Psoas muscle (tissue), 8 donors: Measurements from ENCODE around the gene CEMP1. TPM values are rescaled to one million over a fixed set of nuclear protein-coding genes. Genes with fewer than 3 reads are reported as not detected.
A peak's percentile ranks its signal among the peaks of the same experiment; 100 is the strongest.

Experiments
- ATAC-seq, 4 donors: fragments of 200-7000 bp; cut with Tn5 transposase; one replicate each; pipeline ENCODE4 v1.9.1; 2020; ENCODE audit warnings: moderate library complexity in 3 of 4, mild to moderate bottlenecking in 2 of 4
- DNase-seq, 2 donors: peaks; one replicate each; pipeline ENCODE4 v3.0.0-alpha.2; 2020
- H3K27ac ChIP-seq: fragments of 200-600 bp; one replicate; pipeline ENCODE4 v1.8.0; 2022
- H3K27me3 ChIP-seq, 3 donors: fragments of 200-600 bp in 1 of 3; one replicate each; pipeline versions ENCODE4 v1.6.1 to v1.8.0; 2013 to 2022; ENCODE audit warnings: low read length in 2 of 3, mild to moderate bottlenecking in 2 of 3, moderate library complexity in 1 of 3; ENCODE audit not compliant: insufficient read depth in 3 of 3
- H3K36me3 ChIP-seq, 2 donors: fragments of 200-600 bp in 1 of 2; one replicate each; pipeline versions ENCODE4 v1.6.1 to v1.8.0; 2013 to 2022; ENCODE audit warnings: low read depth in 1 of 2, mild to moderate bottlenecking in 1 of 2, moderate library complexity in 1 of 2; ENCODE audit not compliant: insufficient read depth in 1 of 2
- H3K4me1 ChIP-seq: fragments of 200-600 bp; one replicate; pipeline ENCODE4 v1.8.0; 2022
- H3K4me3 ChIP-seq: fragments of 200-600 bp; one replicate; pipeline ENCODE4 v1.8.0; 2022; ENCODE audit warnings: mild to moderate bottlenecking
- H3K9me3 ChIP-seq: fragments of 200-600 bp; one replicate; pipeline ENCODE4 v1.8.0; 2022
- whole genome bisulfite sequencing, 3 donors: extraction: QIAGEN DNeasy Blood & Tissue Kit; methylation state at CpG; one replicate each; pipeline versions ENCODE4 v1.1.6 to v1.1.7; 2013; 5-methylcytosine and 5-hydroxymethylcytosine counted together
- intact Hi-C, 2 donors: fragments of 100-400 bp; cut with DNase I; formaldehyde crosslinking; loops; one replicate each; pipeline versions ENCODE4 v1.11.0 to v1.14.2; 2022
- polyA plus RNA-seq, 3 donors: library from polyadenylated mRNA; stranded (reverse); fragments of 200-250 nt; gene quantifications; one replicate each; pipeline ENCODE4 v1.2.3, GENCODE V29; 2013
- total RNA-seq, 4 donors: library from RNA; stranded (reverse); fragmentation: NEBNext Ultra II Directional in 2 of 4; extraction: Animal tissue kit (Norgen Biotek cat#: 25700) in 2 of 4; gene quantifications; one replicate each; pipeline versions ENCODE4 v1.2.1 to v1.2.4, GENCODE V29; 2021 to 2023
- TF ChIP-seq, protein P1 (sequence below): fragments of 200-600 bp; IDR thresholded peaks from one replicate; pipeline ENCODE4 v1.8.0; 2022; ENCODE audit warnings: antibody characterized with exemption
- donor health status: healthy with polysubstance abuse.
- donor health status: DM: no; HTN: no; CAD: no; lungs with moderate emphysema.
- donor health status: Bipolar disorder and iron deficiency.
- donor health status: healthy.
- donor health status: DM: yes; HTN: yes; CAD: no.
- donor health status: DM: no; HTN: no; CAD: no.
- donor health status: DM: no; HTN: no; CAD: no.
- donor health status: DM: yes; HTN: yes; CAD: no.

CEMP1 gene
- total and polyA plus RNA-seq, 7 donors = 0.16 to 0.32 (median 0.20) TPM; not detected in 3

DNA sequence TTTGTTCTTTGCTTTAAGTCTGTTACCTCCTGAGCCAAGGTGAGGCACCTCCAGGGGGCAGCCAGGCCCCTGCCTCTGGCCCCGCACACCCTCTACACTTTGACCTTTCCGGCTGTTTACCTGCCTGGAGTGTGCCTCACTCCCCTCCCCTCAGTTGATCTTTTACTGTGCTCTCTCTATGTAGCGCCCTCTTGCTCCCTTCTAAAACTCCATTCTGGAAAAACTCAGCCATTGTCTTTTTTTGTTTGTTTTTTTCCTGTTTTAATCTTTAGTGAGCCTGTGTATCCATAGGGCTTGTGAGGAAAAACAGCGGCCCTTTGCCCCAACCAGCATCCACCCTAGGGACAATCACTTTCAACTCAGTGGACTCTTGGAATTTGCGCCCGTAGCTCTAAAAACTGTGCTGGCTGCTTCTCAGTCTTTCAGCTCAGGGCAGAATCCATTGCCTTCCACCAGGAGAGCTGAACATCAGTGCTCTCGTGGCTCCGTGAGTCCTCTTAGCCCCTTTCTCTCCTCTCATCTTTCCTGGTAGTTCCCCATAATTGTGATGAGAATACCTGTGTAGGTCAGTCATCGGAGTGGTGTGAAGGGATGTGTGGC lies 6.8 kb downstream of the CEMP1 start:
- 95 to 96% (median 96%) methylated on average over 9 of the region's 9 CpGs for WGBS, 3 donors
- DNase-seq = no peak
- H3K9me3 ChIP-seq = no peaks in the 10 kb centered on the region

DNA sequence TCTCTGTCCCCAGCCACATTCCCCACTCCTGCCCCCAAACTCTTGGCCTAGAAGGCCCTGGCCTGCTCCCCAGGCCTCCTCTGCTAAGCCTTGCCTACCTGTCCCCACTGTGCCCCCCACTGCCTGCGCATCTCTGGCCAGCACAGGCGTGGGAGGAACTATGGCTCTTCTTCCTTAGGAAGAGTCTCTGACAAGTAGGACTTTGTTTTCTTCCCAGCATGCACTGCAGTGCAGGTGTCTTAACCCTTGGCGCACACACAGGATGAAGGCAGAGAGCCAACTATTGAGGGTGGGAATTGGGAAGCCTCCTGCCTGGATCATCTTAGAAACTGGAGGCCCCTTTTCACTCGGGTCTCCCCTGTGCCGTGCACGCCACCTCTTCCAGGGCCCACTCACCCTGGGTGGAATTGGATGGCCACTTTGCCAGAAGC lies 7.4 kb downstream of the CEMP1 start:
- intact Hi-C loops = no loop called here
- TF ChIP-seq, protein P1, sequence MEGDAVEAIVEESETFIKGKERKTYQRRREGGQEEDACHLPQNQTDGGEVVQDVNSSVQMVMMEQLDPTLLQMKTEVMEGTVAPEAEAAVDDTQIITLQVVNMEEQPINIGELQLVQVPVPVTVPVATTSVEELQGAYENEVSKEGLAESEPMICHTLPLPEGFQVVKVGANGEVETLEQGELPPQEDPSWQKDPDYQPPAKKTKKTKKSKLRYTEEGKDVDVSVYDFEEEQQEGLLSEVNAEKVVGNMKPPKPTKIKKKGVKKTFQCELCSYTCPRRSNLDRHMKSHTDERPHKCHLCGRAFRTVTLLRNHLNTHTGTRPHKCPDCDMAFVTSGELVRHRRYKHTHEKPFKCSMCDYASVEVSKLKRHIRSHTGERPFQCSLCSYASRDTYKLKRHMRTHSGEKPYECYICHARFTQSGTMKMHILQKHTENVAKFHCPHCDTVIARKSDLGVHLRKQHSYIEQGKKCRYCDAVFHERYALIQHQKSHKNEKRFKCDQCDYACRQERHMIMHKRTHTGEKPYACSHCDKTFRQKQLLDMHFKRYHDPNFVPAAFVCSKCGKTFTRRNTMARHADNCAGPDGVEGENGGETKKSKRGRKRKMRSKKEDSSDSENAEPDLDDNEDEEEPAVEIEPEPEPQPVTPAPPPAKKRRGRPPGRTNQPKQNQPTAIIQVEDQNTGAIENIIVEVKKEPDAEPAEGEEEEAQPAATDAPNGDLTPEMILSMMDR = no peak
- Histone ChIP-seq H3K36me3 (peaks cover 0 to 66% of the 10 kb centered on the region in 2 donors), H3K4me3 (no peak overlapping the region), H3K27me3 (no peaks in the 10 kb centered on the region), H3K9me3 (no peaks in the 10 kb centered on the region), H3K4me1 (peaks cover 21% of the 10 kb centered on the region), H3K27ac (no peak overlapping the region)
- no peak for DNase-seq
- no peak for ATAC-seq
- 88 to 91% (median 89%) methylated on average over 6 of the region's 6 CpGs for WGBS, 3 donors

More for the DNA sequence above, 6.8 kb downstream of the CEMP1 start:
- Histone ChIP-seq H3K27ac (no peak overlapping the region), H3K4me1 (peaks cover 15% of the 10 kb centered on the region), H3K27me3 (no peaks in the 10 kb centered on the region), H3K4me3 (no peak overlapping the region), H3K36me3 (peaks cover 0 to 69% of the 10 kb centered on the region in 2 donors)
- no peak for ATAC-seq
- intact Hi-C loops = no loop called here
- TF ChIP-seq, protein P1 = no peak

DNA sequence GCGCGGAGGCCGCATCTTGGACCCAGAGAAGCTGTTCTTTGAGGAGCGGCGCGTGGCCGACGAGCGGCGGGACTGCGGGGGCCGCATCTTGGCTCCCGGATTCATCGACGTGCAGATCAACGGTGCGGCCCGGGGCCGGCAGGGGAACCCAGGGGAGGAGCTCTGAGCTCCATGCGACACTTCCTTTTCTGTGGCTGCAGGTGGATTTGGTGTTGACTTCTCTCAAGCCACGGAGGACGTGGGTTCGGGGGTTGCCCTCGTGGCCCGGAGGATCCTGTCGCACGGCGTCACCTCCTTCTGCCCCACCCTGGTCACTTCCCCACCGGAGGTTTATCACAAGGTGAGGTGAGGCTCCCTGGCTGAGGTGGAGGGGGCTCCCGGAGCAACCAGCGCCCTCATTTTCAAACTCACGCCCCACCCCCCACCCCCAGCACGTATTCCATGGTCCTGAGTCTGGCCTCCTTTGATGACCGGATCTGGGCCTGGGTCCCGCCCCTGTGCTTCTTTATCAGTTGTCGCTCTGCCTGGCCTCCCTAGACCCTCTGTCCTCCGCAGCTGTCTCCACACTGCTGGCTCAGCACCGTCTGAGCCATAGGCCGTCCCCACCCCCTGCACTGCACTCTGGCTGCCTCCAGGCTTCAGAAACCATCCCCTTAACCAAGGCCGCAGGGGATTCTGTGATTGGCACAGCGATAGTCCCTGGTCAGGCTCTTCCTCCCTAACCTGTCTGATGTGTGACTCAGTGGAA lies 10.2 kb downstream of the CEMP1 start:
- ATAC-seq (no peak), DNase-seq (peak; percentile 37 to 67)
- peak overlapping the region; percentile 73 for H3K4me3 ChIP-seq
- TF ChIP-seq, protein P1 = no peak
- no peaks in the 10 kb centered on the region for H3K9me3 ChIP-seq
- H3K36me3 ChIP-seq = peaks cover 0 to 46% of the 10 kb centered on the region in 2 donors
- peaks cover 48% of the 10 kb centered on the region for H3K4me1 ChIP-seq
- peak overlapping the region; percentile 95 for H3K27ac ChIP-seq
- WGBS, 3 donors = 22 to 28% (median 24%) methylated on average over 39 to 41 of the region's 41 CpGs
- intact Hi-C loops = no loop called here
- H3K27me3 ChIP-seq = no peaks in the 10 kb centered on the region

DNA sequence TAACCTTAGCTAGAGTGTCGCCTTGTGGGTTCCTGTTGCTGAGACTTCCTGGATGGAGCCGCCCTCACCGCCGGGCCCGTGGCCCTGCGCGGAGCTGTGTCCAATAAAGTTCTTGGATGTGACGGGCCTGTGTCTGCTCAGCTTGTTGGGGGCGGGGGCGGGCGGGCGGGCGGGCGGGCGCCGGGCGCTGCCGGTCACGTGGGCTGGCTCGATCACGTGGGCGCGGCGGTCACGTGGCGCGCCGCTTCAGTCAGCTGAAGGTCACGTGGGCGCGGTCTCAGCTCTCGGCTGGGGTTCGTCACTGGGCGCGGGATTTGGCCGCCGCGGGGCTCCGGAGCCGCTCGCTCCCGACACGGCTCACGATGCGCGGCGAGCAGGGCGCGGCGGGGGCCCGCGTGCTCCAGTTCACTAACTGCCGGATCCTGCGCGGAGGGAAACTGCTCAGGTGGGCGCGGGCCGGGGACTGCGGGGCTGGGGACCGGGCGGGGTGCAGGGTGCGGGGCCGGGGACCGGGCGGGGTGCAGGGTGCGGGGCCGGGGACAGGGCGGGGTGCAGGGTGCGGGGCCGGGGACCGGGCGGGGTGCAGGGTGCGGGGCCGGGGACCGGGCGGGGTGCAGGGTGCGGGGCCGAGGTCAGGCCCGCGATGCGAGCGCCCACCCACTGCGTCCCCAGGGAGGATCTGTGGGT lies 11.0 kb downstream of the CEMP1 start, which contains the start of gene AMDHD2:
Gene AMDHD2 (plus strand): TSS at position 275 of the 687 bp plus-strand sequence. CDS start 88 bp downstream, at position 363.
- Histone ChIP-seq H3K27me3 (no peaks in the 10 kb centered on the region), H3K27ac (peak within 1 kb of the TSS; percentile 95), H3K9me3 (no peaks in the 10 kb centered on the region), H3K36me3 (peaks cover 0 to 38% of the 10 kb centered on the region in 2 donors), H3K4me3 (peak within 1 kb of the TSS; percentile 73), H3K4me1 (peaks cover 55% of the 10 kb centered on the region)
- TF ChIP-seq, protein P1 = no peak
- peak; percentile 63 to 83 (median 80) for ATAC-seq
- peak; percentile 93 to 95 for DNase-seq
- intact Hi-C loops = no loop called here
- WGBS, 3 donors = 0 to 1% (median 0%) methylated on average over 47 to 83 of the region's 83 CpGs
